Measurements from ENCODE around the gene ZBTB11.
A peak's percentile ranks its signal among the peaks of the same experiment; 100 is the strongest.
"Not testable (repeated sequence)": the region's sequence is repeated elsewhere in the genome, so short reads cannot be mapped to it uniquely, and the experiment has no call there.

ZBTB11 gene

GRCh38 chr3:101689286-101689685 is 12.4 kb upstream of the ZBTB11 start:
- no peak for DNase-seq

GRCh38 chr3:101687142-101687931 is 10.4 kb upstream of the ZBTB11 start:
- DNase-seq: no peak

- DNase-seq: no peak
Observed at GRCh38 chr3:101685870-101686307, 9.0 kb upstream of the ZBTB11 start.

GRCh38 chr3:101685050-101685400 is 8.1 kb upstream of the ZBTB11 start:
- no peak for DNase-seq

- no peak for DNase-seq
Observed at GRCh38 chr3:101680466-101680865, 3.5 kb upstream of the ZBTB11 start.

- DNase-seq: not testable (repeated sequence)
Observed at GRCh38 chr3:101678837-101679236, 1.9 kb upstream of the ZBTB11 start.

GRCh38 chr3:101677436-101678286 is 729 bp upstream of the ZBTB11 start:
- DNase-seq: no peak

GRCh38 chr3:101676216-101676764 is 642 bp downstream of the ZBTB11 start:
- peak; percentile 94 for DNase-seq

- DNase-seq: no peak
Observed at GRCh38 chr3:101675709-101676215, 1.2 kb downstream of the ZBTB11 start.

- DNase-seq: no peak
Observed at GRCh38 chr3:101674518-101674917, 2.4 kb downstream of the ZBTB11 start.

- no peak for DNase-seq
Observed at GRCh38 chr3:101673953-101674352, 3.0 kb downstream of the ZBTB11 start.

GRCh38 chr3:101671014-101671413 is 5.9 kb downstream of the ZBTB11 start:
- DNase-seq: no peak

- no peak for DNase-seq
Observed at GRCh38 chr3:101667844-101668243, 9.1 kb downstream of the ZBTB11 start.

- DNase-seq: no peak
Observed at GRCh38 chr3:101667331-101667730, 9.6 kb downstream of the ZBTB11 start.

- DNase-seq: no peak
Observed at GRCh38 chr3:101665851-101666250, 11.1 kb downstream of the ZBTB11 start.

- DNase-seq: no peak
Observed at GRCh38 chr3:101665357-101665756, 11.6 kb downstream of the ZBTB11 start.

- DNase-seq: no peak
Observed at GRCh38 chr3:101660714-101661113, 16.2 kb downstream of the ZBTB11 start.

GRCh38 chr3:101656651-101657050 is 20.3 kb downstream of the ZBTB11 start:
- DNase-seq: no peak

GRCh38 chr3:101646726-101647125 is 30.2 kb downstream of the ZBTB11 start:
- no peak for DNase-seq

GRCh38 chr3:101643861-101644613 is 32.9 kb downstream of the ZBTB11 start:
- DNase-seq: no peak

- DNase-seq: no peak
Observed at GRCh38 chr3:101643009-101643844, 33.7 kb downstream of the ZBTB11 start.

GRCh38 chr3:101642441-101642840 is 34.5 kb downstream of the ZBTB11 start:
- DNase-seq: no peak

All from stimulated activated CD4-positive, alpha-beta T cell treated with anti-CD3 and anti-CD28 coated beads, Interleukin-12 subunit alpha, Interleukin-12 subunit beta, amount 100 ng/mL, for 4 hours (primary cell).